Stimulated activated CD8-positive, alpha-beta memory T cell treated with anti-CD3 and anti-CD28 coated beads, Interleukin-15, amount 100 ng/mL, for 48 hours (primary cell): ENCODE data around the gene SYNGR1.

Experiments
- DNase-seq, 2 donors: peaks; one replicate each; pipeline ENCODE4 v3.0.0-alpha.2; 2020; ENCODE audit warnings: low read depth in 2 of 2

SYNGR1 gene

DNA sequence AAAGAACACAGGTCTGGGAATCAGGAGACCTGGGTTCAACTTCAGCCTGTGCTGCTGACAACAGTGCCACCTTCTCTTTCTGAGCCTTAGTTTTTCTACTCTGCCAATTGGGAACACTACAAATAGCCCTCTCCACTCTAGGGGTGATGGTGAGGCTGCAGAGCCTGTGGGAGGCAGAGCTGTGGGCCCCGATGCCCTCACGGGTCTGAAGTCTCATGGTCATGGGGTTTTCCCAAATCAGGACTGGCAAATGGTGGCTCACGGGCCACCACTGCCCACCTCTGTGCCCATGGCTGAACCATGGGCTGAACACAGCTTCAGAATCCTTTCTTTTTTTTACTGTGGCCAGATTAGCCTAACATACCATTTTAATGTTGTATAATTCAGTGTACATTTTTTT, 19.8 kb downstream of the SYNGR1 start:
- DNase-seq: no peak

DNA sequence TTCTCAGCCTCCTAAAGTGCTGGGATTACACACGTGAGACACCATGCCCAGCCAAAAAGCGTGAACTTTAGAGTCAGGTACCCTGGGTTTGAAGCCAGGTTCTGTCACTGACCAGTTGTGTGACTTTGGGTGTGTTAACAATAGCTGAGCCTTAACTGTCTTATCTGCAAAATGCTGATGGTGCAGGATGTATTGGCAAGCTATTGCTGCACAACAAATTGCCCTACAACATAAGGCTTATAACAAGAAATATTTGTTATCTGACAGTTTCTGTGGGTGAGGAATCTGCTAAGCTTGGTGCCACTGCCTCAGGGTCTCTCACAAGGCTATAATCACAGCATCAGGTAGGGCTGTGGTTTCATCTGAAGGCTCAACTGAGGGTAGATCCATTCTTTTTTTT, 21.9 kb downstream of the SYNGR1 start:
- no peak for DNase-seq

DNA sequence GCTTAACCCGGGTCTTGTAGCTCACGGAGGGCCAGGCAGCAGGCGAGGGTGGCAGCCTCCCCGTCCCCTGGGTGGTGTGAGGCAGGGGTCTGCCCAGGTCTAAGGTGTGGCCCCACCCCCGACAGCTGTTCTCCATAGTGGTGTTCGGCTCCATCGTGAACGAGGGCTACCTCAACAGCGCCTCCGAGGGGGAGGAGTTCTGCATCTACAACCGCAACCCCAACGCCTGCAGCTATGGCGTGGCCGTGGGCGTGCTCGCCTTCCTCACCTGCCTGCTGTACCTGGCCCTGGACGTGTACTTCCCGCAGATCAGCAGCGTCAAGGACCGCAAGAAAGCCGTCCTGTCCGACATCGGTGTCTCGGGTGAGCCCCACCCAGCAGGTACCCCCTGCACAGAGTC, 24.4 kb downstream of the SYNGR1 start:
- no peak for DNase-seq

DNA sequence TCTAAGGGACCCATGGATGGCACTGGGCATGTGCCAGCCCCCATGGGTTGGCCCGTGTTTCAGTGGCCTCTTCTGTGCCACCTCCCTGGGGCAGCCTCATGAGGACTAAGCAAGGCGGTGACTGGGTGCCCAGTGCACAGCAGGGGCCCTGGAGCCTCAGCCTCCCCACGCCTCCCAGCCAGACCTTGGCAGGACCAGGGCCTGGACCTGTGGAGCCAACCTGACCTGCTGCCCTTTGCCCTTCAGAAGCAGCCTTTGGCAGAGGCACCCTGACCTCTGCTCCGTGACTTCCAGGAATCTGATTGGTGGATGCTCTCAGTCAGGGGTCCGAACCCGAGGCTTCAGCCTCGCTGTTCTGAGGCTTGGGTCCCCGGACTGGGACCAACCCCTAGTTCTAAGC, 25.0 kb downstream of the SYNGR1 start:
- DNase-seq: no peak

DNA sequence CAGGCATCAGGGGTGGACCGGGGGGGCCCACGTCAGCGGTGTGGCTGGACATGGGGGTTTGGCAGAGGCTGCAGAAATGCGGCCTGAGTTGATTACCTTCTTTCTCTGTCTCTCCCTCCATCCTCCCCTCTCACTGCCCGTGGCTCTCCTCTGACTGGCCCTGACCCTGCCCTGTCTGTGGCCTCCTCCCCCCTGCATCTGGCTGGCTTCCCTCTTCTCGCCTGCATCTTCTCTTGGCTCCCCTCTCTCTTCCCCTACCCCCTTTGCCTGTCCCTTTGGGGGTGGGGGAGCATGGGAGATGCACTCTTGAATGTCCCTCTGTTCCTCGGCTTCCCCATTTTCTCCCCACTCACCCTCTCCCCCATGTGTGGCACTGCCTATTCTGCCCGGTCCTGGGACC, 25.9 kb downstream of the SYNGR1 start:
- no peak for DNase-seq

DNA sequence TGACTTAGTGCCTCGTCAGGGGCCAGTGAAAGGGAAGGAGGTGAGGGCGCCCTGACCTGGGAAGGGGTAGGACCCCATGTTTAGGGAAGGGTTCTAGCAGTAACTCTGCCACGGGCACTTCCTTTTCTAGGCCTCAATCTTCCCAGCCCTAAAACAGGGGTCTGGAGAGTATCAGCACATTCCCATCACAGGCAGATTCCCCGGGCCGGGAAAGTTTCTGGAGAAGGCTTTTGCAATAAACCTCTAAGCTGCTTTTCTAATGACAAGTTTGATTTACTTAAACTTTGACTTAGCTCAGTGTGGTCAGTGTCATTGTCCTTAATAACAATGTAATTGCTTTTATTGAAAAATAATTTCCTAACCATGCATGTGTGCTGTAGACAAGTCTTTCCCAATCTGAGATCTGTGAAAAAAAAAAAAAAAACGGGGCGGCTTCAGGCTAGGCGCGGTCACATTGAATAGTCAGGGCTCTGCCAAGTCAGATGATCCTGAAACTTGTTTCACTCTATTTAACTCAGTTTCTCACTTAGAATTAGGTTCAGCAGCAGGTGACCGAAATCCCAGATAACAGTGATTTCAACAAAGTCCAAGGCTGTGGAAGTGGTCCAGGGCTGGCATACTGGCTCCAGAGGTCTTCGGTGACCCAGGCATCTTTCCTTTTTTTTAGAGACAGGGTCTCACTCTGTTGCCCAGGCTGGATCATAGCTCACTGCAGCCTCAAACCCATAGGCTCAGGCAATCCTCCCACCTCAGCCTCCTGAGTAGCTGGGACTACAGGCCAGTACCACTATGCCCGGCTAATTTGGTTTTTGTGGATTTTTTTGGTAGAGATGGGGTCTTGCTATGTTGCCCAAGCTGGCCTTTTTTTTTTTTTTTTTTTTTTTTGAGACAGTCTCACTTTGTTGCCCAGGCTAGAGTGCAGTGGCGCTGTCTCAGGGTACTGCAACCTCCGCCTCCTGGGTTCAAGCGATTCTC, 30.3 kb downstream of the SYNGR1 start:
- DNase-seq: no peak

DNA sequence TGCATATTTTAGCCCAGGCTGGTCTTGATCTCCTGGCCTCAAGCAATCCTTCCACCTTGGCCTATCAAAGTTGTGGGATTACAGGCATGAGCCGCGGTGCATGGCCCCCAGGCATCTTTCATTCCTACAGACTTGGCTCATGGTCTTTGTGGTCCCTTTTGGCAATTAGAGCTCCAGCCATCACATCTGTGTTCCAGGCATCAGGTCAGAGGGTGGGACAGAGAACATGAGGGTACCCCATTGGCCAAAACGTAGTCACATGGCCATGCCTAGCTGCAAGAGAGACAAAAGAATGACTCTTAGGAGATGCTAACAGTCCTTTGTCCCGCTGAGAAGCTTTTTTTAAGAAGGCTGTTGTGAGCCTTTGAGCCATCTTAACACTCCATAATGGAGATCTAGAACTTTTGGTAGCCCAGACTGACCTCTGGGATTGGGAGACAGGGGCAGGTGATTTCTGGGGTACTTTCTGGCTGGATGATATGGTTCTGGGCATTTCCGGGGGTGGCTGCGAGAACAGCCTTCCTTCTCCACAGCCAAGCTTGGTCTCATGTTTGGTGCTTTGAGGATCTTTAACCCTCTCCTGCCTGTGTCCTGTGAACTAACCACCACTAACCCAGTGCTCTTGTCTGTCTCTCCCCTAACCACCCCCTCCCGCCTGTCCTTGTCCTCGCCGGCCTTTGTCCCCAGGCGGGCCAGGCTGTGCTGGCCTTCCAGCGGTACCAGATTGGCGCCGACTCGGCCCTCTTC, 31.4 kb downstream of the SYNGR1 start:
- DNase-seq: no peak

DNA sequence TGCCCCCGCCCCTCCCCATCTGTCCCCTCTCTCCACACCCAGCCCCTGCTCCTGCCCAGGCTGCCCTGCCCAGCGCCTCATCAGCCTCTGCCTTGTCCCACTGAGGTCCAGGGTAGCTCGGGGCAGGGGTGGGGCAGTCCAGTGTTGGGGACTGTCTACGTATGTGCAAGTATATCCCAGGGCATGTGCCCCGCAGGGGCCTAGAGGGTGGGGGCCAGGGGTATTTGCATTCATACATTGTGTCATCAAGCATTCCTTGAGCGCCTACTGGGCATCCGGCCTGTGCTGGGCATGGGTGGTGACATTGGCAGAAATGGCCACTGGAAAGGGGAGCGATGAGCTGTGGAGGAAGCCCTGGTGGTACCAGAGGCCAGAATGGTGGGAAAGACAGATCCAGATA, 32.1 kb downstream of the SYNGR1 start:
- DNase-seq: no peak

DNA sequence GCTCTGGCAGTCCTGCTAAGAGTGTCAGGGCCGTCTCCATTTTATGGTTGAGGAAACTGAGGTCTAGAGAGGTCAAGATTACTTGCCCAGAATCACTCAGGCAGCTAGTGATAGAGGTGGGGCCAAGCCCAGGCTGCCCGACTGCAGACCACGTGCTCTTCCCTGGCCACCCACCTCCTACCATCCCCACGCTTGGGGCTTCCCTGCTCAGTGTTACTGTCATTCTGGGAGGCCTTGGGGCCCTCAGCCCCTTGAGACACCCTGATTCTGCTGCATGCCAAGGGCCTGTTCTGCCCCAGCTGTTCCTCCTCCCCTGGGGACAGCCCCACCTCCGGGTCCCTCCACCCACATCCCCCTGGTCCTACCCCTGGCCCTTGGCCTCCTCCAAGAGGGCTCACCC, 32.6 kb downstream of the SYNGR1 start:
- DNase-seq: no peak

DNA sequence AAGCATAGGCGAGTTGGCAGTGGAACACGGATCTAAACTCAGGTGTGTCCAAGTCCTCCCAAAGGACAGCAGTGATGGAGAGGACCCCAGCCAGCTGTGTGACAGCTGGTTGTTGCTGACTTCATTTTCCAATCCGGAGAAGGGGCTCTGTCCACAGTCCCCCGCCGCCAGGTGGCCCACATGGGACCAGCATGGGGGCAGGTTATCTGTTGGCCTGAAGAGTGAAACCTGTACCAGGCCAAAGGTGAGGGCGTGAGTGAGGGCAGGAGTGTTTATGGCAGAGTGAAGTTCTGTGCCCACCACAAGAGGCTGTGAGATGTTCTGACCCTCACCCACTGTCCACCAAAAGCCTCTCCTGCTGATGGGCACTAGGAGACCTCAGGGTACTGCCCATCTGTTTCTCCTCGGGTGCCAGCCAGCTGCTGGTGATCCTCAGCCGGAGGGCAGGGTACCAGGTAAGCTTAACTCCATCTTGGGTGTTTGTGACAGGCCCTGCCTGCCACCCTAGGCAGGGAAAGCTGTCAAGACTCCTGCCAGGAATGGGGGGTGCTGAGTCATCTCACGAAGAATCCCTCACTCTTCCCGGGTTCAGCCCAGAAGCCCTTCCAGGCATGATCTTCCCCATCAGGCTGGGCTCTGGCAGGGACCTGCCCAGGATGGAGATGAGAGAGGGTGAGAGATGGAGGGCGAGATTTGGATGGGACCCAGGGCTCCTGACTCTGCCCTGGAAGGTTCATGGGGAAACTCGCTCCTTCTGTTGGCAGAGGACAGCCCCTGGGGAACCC, 34.2 kb downstream of the SYNGR1 start:
- DNase-seq: no peak

DNA sequence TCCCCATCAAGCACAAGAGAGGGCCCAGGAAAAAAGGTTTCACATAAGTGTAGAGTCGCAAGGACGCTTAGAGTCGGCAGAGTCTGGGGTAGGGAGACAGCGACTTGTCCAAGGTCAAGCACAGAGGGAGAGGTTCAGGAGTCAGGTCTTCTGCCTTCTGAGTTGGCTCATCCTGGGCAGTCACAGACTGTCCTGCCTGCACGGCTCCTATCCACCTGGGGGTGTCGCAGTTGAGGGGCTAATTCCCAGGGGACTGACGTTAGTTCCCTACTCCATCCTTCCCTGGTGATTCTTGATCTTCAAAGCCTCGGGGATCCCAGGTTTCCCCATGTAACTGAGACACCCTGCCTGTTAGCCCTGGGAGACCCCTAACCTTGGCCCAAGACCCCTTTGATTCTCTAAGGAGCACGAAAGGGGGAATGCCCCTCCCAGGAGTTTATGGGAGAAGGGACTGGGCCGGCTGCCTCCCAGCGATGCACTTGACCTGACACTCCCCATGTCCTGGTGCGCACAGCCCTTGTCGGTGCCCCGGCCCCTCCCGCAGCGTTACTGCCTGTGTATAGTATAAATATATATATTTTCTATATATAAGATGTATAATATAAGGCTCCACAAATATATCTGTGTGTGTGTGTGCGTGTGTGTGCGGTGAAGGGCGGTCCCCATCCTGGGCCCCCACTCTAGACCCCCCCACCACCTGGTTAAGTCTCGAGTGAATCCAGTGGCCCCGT, 35.1 kb downstream of the SYNGR1 start:
- DNase-seq: no peak

DNA sequence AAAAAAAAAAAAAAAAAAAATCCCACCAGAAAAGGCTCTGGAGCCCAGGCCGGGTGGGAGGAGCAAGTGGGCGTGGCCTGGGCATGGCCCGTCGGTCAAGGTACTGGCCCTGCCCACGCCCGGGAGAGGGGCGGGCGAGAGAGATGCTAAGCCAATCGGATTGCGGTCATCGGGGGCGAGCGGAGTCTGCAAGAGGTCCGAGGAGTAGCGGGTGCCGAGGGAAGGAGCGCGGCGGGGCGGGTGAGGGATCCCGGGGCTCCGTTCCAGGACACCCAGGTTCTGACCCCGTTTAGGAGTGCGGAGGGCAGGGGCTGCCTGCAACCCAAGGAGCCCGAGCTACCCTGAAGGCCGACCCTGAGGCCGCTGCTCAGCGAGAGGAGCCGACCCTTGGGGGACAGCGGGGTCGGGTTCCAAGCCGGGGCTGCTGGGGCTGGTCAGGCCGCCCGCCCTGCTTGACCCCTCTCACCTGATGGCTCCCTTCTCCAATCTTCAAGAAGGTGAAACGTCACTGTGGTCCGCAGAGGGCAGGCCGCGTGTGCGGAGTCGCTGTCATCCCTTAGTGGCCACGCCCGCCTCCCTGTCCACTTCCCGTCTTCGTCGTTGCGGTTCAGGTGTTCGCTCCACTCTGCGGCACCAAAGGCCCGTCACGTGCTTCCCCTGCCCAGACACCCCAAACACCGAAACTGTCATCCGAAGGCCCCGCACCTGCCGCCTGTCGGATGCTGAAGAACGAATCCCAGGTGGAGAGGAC, 38.6 kb downstream of the SYNGR1 start:
- DNase-seq: peak; percentile 58 to 72

DNA sequence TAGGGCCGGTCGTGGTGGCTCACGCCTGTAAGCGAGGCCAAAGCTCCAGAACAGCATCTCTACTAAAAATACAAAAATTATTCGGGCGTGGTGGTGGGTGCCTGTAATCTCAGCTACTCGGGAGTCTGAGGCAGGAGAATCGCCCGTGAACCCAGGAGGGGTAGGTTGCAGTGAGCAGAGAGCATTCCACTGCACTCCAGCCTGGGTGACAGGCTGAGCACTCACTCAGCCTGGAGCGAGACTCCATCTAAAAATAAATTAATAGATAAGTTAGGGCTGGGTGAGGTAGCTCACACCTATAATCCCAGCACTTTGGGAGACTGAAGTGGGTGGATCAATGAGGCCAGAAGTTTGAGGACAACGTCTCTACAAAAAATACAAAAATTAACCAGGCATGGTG, 39.6 kb downstream of the SYNGR1 start:
- no peak for DNase-seq

DNA sequence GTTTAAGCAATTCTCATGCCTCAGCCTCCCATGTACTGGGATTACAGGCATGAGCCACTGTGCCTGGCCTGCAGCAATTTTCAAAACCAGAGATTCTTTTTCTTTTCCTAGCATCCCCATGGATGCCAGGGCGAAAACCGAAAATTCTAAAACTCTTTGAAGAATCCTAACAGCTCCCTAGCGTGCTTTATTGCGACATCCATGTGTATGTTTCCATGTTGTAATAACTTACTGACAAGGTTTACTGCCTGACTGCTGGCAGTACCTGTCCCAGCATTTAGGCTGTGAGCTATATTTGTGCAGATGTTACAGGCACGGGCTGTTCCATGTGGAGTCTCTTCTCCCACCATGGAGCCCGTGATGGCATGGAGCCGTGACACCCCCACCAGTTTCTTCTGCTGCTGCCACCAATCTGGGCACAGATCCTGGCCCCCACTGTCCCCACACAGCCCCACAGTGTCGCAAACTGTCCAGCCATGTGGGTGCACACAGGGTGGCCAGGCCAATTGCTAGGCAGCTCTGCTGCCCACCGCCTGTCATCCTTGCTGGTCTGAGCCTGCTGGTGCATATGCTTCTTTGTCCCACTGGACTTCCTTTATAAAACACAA, 42.7 kb downstream of the SYNGR1 start:
- no peak for DNase-seq

DNA sequence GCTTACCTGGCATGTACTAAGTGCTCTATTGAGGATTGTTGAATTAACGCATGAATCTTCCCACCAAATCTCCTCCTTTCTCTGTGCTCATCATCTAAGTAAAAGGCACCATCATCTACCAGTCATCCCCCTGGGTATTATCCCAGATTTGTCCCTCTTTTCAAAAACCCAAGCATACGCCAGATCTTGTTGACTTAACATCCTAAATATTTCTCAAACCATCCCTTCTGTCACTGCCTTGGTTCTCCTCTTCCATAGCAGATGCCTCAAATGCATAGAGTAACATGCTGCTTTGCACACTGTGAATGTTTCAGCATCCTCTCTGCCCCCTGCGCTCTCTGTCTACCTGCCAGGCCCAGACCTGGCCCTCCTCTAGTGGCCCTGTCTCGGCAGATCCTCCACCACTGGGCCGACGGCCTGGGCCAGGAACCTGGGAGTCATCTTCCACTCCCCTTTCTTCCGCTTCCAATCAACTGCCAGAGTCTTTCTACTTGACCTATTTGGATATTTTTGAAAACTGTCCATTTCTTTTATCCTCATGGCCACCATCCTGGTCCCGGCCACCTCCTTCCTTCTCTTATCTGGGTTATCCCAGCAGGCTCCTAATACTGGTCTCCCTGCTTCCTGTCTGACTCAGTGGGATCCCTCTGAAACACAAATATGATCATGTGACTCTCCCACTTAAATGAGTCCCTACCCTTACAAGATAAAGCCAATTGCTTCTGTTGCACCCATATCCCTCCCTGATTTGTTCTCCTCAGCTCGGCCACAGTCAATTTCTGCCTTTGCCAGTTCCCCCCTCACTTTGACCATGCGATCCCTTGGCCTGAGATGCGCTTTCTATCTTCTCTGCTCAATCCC, 46.4 kb downstream of the SYNGR1 start:
- DNase-seq: no peak

DNA sequence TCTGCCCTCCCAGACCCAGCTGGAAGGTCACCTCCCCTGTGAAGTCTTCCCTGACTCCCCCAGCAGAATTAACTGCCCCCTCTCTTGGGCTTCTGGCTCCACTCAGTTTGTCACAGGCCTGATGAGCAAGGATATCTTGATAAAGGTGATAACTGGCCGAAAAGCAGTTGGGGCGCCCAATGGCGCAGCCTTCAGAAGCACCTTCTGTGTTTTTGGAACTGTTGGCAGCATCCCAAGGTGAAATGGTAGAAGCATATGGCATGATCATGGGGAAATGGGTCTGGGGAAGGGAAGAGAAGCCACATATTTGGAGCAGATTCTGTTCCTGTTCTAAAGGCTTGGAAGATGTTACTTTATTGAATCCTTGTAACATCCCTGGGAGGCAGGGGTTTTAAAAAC, 47.0 kb downstream of the SYNGR1 start:
- DNase-seq: no peak

DNA sequence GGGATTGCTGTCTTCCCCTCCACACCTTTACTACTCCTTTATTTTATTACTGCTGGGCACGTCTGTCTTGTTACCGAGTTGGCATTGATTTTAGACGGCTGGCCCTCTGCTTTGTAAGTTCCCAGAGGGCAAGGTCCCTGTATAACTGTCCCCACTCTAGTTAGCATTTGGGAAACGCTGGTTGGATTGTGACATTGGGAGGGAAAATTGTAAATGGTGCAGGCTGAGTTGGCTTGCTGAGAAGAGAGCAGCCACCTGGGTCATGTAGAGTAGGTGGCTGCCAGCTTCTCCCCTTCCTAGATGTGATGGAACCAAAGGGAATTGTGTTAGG, 51.5 kb downstream of the SYNGR1 start:
- no peak for DNase-seq

DNA sequence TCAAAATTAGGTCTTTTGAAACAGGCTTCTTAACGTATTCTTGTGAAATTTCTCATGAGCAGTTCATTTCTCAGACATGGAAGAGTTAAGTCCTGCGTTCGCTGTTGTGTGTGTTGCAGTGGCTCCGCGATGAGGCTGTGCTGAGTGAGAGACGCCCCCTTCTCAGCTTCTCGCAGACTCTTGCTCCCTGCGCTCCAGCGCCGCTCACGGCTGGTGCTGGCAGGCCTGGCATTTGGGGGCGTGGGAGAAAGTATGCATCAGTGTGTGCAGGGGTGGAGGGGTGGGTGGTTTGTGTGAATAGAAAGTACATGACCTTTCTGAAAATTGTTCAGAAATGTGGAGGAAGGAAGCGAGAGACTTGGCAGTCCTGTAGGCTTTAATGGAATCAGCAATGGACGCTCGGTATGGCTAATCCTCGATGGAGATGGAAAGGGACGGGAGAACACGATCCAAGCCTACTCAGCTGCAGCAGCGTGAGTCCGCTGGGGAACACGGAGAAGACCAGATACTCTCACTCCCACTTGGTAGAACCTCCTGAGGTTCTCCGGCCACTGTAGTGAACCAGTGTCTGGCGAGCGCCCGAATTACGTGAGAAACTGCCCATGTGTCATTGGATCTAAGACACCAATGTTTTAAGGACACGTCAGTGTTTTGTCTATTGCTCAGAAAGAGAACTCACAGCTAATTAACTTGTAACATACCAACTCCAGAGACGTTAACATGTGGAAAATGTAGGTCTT, 55.7 kb downstream of the SYNGR1 start:
- DNase-seq: peak; percentile 10 to 20

DNA sequence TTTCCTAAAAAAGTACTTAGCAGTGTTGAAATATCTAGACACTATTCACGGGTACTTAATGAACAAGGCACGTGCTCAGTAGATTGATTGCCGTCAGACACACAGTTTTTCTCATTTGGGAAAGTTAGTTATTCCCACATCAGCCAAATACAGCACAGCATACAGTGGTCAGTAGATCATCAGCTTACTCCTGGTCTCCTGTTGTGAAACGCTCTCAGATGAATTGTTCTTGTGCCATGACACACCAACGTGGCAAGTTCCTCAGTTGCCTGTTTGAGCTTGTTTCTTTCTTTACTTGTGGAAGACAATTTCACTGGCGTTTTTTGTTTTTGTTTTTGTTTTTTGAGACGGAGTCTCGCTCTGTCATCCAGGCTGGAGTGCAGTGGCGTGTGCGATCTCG, 58.4 kb downstream of the SYNGR1 start:
- DNase-seq: no peak
